Measurements from ENCODE around the gene RUNX2. TPM values are rescaled to one million over a fixed set of nuclear protein-coding genes. Genes with fewer than 3 reads are reported as not detected.

RUNX2 gene
- total and polyA plus RNA-seq, 10 of the 15 experiments (the other 5 are each of a cell fraction or from before 2014, with no cell fraction given) = 0.01 to 0.77 (median 0.15) TPM; not detected in 3

GRCh38 chr6:45554591-45554990 lies 226.5 kb downstream of the RUNX2 start:
- peaks cover 0 to 2% of the 10 kb centered on the region in 2 experiments; a peak in 3 of 4 replicates for H3K27me3 ChIP-seq (replicated peaks in 1 of 2; ENCODE audit: control insufficient read depth in 2 of 2, insufficient read depth in 2 of 2, low read length in 1 of 2)
- DNase-seq (ENCODE audit: low read depth, low spot score) (no peak), FAIRE-seq (no peak), ATAC-seq (no peak)
- POLR2A ChIA-PET = no interaction called here
- BruUV-seq (replicated peaks) = no TSS peak
- H3K79me2 ChIP-seq (ENCODE audit: control insufficient read depth, insufficient read depth, low read length) = no peaks in the 10 kb centered on the region
- H3K4me1 ChIP-seq (ENCODE audit: control insufficient read depth, insufficient read depth, low read length) = no peaks in the 10 kb centered on the region
- TF ChIP-seq MXI1 (IDR thresholded peaks at IDR 0.05; ENCODE audit: low read depth, low read length) (no peak), SMC3 (IDR thresholded peaks at IDR 0.05; ENCODE audit: borderline replicate concordance, low read length) (no peak), IRF5 (IDR thresholded peaks at IDR 0.05; ENCODE audit: borderline replicate concordance) (no peak), JUND (IDR thresholded peaks at IDR 0.05; ENCODE audit: low read depth, low read length) (no peak), BCL3 (IDR thresholded peaks at IDR 0.05; ENCODE audit: borderline replicate concordance, insufficient read depth, low read depth, low read length, poor library complexity, severe bottlenecking) (no peak), ELK1 (IDR thresholded peaks at IDR 0.05; ENCODE audit: low read depth, low read length) (no peak), ATF3 (IDR thresholded peaks at IDR 0.05; ENCODE audit: borderline replicate concordance, extremely low read depth, low read depth, low read length) (no peak), USF2 (IDR thresholded peaks at IDR 0.05; ENCODE audit: borderline replicate concordance, low read depth, low read length) (no peak), ATF2 (IDR thresholded peaks at IDR 0.05; ENCODE audit: low read length) (no peak), SUPT20H (IDR thresholded peaks at IDR 0.05; ENCODE audit: borderline replicate concordance, control insufficient read depth, low read depth, low read length) (no peak), SIX5 (IDR thresholded peaks at IDR 0.05; ENCODE audit: low read depth, low read length, severe bottlenecking) (no peak), SRF (IDR thresholded peaks at IDR 0.05; ENCODE audit: low read depth in 2 of 2, low read length in 2 of 2) (no peak)
- H4K20me1 ChIP-seq (ENCODE audit: control insufficient read depth, insufficient read depth) = no peaks in the 10 kb centered on the region
- in situ Hi-C loops (cut with MboI) (no loop called here), intact Hi-C loops (cut with micrococcal nuclease; ENCODE audit: unreplicated experiment) (no loop called here)
- RAD21 ChIA-PET (ENCODE audit: unreplicated experiment) = no interaction called here
- SMC1A ChIA-PET (ENCODE audit: uncharacterized antibody, unreplicated experiment) = interaction anchor here (0.8 kb wide), 1 partner anchor 159 kb away, joined by 4 read pairs; no protein-coding TSS in a partner anchor
- no peak overlapping the region for H2AFZ ChIP-seq (ENCODE audit: control insufficient read depth, low read depth, low read length)
- H3K9me3 ChIP-seq (replicated peaks; ENCODE audit: control insufficient read depth, insufficient read depth, low read length) = no peaks in the 10 kb centered on the region; the same call in 2 of the 3 replicates
- CTCF ChIA-PET = interaction anchor here (0.6 to 1.2 kb wide), 4 partner anchors 25 to 467 kb away, joined by 3 to 6 read pairs (median 4); no protein-coding TSS in a partner anchor
- WGBS (ENCODE audit: insufficient coverage, insufficient replicate concordance, low lambda C conversion rate, missing lambda C conversion rate) = 0% methylated on average over 1 of the region's 1 CpG
- no peak overlapping the region for H3K27ac ChIP-seq (ENCODE audit: control insufficient read depth, insufficient read depth)
- no peaks in the 10 kb centered on the region for H3K36me3 ChIP-seq (ENCODE audit: control insufficient read depth in 2 of 2, insufficient read depth in 2 of 2, low read length in 1 of 2)
- H3K4me3 ChIP-seq = no peak overlapping the region
- H3K9ac ChIP-seq (ENCODE audit: control insufficient read depth, insufficient read depth, low read length) = no peak overlapping the region
- no peak overlapping the region for H3K4me2 ChIP-seq (ENCODE audit: control insufficient read depth, insufficient read depth)
